ENCODE measurements around the gene DLK1.

- no peak for TF ChIP-seq CTCF (IDR thresholded peaks at IDR 0.05)
- no peak for TF ChIP-seq REST (IDR thresholded peaks at IDR 0.05; ENCODE audit: insufficient read depth in 1 of 2, low read depth in 2 of 2, low read length in 1 of 2)
- no peak for TF ChIP-seq POLR2AphosphoS5 (IDR thresholded peaks at IDR 0.05; ENCODE audit: low read depth, low read length)
Observed at GRCh38 chr14:100777818-100778525, 51.3 kb downstream of the DLK1 start.

Data from Panc1 (cell line).